GM12874 (cell line): ENCODE data around the gene MALRD1.

ENCODE experiments used
- TF ChIP-seq, protein P1 (sequence below): IDR thresholded peaks from 2 replicates; pipeline ENCODE4 v1.5.1; 2011; ENCODE audit warnings: low read depth, mild to moderate bottlenecking, control low read depth, low read length, moderate library complexity; ENCODE audit not compliant: insufficient read depth

The MALRD1 gene

DNA sequence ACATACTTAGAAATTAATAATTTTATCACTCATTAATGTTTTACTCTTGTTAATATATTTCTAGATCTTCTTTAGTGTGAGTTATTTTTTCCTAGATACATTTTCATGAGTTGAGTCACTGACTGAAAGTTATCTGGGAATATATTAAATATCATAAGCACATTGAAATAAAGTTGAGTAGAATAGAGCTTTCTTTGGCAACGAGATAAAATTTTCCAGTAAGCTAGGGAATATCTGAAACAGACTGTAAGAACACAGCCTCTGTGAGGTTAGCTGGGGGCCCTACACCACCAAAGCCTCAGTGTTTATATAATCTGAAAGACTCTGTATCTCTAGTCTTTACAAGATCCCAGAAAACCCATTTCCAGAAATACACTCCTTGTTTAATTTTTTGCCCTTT lies 419.8 kb downstream of the MALRD1 start:
- TF ChIP-seq, protein P1, sequence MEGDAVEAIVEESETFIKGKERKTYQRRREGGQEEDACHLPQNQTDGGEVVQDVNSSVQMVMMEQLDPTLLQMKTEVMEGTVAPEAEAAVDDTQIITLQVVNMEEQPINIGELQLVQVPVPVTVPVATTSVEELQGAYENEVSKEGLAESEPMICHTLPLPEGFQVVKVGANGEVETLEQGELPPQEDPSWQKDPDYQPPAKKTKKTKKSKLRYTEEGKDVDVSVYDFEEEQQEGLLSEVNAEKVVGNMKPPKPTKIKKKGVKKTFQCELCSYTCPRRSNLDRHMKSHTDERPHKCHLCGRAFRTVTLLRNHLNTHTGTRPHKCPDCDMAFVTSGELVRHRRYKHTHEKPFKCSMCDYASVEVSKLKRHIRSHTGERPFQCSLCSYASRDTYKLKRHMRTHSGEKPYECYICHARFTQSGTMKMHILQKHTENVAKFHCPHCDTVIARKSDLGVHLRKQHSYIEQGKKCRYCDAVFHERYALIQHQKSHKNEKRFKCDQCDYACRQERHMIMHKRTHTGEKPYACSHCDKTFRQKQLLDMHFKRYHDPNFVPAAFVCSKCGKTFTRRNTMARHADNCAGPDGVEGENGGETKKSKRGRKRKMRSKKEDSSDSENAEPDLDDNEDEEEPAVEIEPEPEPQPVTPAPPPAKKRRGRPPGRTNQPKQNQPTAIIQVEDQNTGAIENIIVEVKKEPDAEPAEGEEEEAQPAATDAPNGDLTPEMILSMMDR: no peak

DNA sequence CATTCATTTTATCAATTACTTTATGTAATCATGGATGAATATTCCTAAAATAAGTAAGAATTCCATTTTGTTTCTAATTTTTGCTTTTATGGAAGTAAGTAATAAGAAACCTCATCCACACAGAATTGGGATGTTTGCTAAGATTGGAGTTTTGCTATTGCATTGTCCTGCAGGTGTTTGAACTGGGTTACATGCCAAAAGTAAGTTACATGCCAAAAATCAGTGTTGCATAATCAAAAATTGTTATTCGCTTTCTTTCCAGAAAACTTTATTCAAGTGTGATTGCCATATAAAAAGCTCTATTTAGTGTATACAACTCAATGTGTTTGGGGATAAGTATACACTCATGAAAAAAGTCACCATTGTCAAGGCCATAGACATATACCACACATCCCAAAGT lies 420.9 kb downstream of the MALRD1 start:
- TF ChIP-seq, protein P1: no peak

DNA sequence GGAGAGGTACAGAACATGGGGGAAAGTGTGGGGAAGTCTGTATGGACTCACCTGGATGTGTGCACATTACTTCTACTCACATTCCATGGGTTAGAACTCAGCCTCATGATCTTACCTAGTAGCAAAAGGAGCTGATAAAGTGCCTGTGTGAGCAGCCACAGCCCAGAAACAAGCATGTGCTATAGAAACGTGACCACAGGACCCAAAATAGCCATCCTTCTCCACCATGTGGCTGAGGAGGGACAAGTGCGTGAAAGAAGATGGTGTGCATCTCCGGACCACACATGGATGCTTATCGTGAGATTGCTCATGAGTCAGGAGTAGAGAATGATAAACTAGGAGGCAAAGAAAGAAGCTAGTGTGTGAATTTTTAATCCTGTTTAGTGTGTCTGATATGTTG lies 431.3 kb downstream of the MALRD1 start:
- TF ChIP-seq, protein P1: no peak

DNA sequence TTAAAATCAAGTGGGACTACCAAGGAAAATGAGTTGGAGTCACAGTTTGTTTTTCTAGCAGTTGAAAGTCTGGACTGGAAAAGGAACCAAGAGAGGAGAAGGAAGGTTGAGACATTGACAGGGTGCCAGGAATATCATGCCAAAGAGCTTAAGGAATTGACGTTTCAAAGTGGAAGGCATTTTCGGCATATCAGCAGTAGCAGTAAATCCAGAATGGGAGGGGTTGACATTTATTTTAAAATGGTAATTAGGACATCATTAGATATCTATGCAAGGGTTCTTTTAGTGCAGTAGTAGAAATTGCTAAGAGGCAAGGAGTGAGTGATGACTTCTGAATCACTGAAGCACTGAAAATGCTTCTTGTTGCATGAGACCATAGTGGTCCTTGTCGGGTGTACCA lies 431.8 kb downstream of the MALRD1 start:
- TF ChIP-seq, protein P1: no peak

DNA sequence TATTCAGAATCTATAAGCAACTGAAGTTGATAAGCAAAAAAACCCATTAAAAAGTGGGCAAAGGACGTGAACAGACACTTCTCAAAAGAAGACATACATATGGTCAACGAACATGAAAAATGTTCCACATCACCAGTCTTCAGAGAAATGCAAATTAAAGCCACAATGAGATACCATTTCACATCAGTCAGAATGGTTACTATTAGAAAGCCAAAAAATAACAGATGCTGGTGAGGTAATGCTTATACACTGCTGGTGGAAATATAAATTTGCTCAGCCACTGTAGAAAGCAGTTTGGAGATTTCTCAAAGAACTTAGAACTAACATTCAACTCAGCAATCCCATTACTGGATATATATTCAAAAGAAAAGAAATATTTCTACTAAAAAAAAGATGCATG lies 434.8 kb downstream of the MALRD1 start:
- TF ChIP-seq, protein P1: no peak

DNA sequence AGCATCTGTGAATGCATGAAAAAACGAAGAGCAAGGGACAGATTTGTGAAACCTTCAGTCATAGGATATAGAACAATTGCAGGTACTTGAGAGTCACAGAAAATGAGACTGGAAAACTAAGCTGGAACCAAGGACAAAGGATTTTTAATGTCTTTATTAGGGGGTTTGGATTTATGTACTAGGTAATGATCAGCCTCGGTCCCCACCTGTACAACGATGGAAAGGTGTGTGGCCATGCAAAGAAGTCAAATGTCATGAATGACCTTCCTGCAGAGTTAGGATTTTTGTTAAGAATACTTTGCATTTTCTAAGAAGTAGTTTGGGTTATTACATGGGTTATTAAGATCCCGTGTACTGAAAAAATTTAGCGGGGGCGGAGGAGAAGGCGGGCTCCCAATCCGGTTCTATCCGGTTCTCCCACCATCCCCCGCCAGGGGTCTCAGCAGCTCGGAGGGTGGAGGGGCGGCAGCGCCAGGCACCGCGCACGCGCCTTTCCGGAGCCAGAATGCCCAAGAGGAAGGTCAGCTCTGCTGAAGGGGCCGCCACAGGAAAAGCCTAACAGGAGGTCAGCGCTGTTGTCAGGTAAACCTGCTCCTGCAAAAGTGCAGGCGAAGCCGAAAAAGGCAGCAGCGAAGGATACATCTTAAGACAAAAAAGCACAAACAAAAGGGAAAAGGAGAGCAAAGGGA lies 440.1 kb downstream of the MALRD1 start:
- TF ChIP-seq, protein P1: no peak

DNA sequence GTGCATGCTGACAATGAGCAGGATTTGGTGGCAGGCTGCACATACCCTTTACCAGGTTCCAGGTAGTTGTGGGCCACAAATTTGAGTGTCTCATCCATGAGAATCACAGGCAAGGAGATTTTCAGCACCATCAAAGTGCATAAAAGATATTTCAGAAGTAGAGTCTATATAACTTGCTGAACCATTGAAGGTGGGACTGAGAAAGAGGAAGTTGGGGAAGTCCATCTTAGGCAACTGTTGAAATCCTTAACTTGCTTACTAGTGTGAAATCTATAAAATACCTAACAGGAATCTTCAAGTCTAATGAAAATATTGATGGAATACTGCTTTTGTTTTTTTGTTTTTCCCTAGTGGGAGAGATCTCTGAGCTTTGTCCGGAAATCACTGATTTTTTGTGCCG lies 442.6 kb downstream of the MALRD1 start:
- TF ChIP-seq, protein P1: no peak

DNA sequence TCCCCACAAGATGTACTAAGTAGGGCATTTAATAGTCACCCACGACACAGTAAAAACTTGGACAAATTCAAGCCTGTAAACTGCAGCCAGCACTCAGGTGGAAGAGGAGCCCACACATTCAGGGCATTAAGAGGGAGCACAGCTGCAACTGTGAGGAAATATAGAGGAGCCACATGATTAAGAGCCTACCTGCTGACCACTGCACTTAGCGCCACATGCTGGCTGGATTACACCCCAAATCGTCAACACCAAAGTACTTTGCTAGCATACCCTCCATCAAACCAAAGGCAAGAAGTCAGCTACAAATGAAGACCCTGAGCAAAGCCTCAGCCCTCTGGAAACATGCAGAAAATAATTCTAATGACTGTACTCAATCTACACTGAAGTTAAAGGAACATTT lies 445.3 kb downstream of the MALRD1 start:
- TF ChIP-seq, protein P1: no peak
